Pancreas (tissue), 10 donors: ENCODE results near the gene WRNIP1. TPM values are rescaled to one million over a fixed set of nuclear protein-coding genes. Genes with fewer than 3 reads are reported as not detected.

Experiments used
- ATAC-seq, 4 donors: fragments of 200-7000 bp; cut with Tn5 transposase; one replicate each; pipeline versions ENCODE4 v1.8.0 to v1.9.1; 2020; ENCODE audit warnings: mild to moderate bottlenecking in 4 of 4, moderate library complexity in 4 of 4
- DNase-seq, 6 donors: peaks; one replicate each; pipeline ENCODE4 v3.0.0-alpha.2; 2020
- FAIRE-seq: peaks from 2 replicates; lab custom pipeline; 2012; peaks lifted over from hg19 to GRCh38; lab: Jason Lieb, UNC
- H3K27ac ChIP-seq, 4 donors: fragments of 200-600 bp; sonication (generic); 1 replicate in 3 of 4; 2 replicates in 1 of 4; pipeline versions ENCODE4 v1.5.0 to v1.8.0; 2020
- H3K27me3 ChIP-seq, 4 donors: fragments of 200-600 bp; one replicate each; pipeline ENCODE4 v1.8.0; 2021
- H3K36me3 ChIP-seq, 3 donors: fragments of 200-600 bp; sonication (generic) in 1 of 3; one replicate each; pipeline versions ENCODE4 v1.5.0 to v1.8.0; 2020 to 2021
- H3K4me1 ChIP-seq, 3 donors: fragments of 200-600 bp; one replicate each; pipeline ENCODE4 v1.8.0; 2021
- H3K4me3 ChIP-seq, 4 donors: fragments of 200-600 bp; sonication (generic) in 2 of 4; one replicate each; pipeline versions ENCODE4 v1.5.0 to v1.8.0; 2020 to 2021
- H3K9me3 ChIP-seq, 4 donors: fragments of 200-600 bp; one replicate each; pipeline ENCODE4 v1.8.0; 2021
- CTCF ChIP-seq, 4 donors: fragments of 200-600 bp; sonication (generic) in 3 of 4; IDR thresholded peaks; one replicate each; pipeline versions ENCODE4 v1.5.0 to v1.8.0; 2021; ENCODE audit warnings: antibody characterized with exemption in 4 of 4
- WGBS, 2 donors: extraction: QIAGEN DNeasy Blood & Tissue Kit; methylation state at CpG; one replicate each; pipeline ENCODE4 v1.1.7; 2013; 5-methylcytosine and 5-hydroxymethylcytosine counted together
- intact Hi-C, 3 donors: fragments of 100-400 bp; cut with DNase I; formaldehyde crosslinking; loops; one replicate each; pipeline versions ENCODE4 v1.11.1 to v1.14.2; 2022
- polyA plus RNA-seq, 2 donors: library from polyadenylated mRNA; stranded (reverse); fragments of 200-250 nt; gene quantifications; one replicate each; pipeline ENCODE4 v1.2.3, GENCODE V29; 2013
- total RNA-seq, 6 donors: library from RNA; stranded (reverse); fragmentation: NEBNext Ultra II Directional in 4 of 6; extraction: Animal tissue kit (Norgen Biotek cat#: 25700) in 4 of 6; gene quantifications; one replicate each; pipeline versions ENCODE4 v1.2.1 to v1.2.4, GENCODE V29; 2021 to 2023
- donor health status: healthy with polysubstance abuse.
- donor health status: DM: no; HTN: no; CAD: no; lungs with moderate emphysema.
- donor health status: DM: no; HTN: no; CAD: no.
- donor health status: control.
- donor health status: control.
- donor health status: Bipolar disorder and iron deficiency.
- donor health status: DM: yes; HTN: yes; CAD: no.
- donor health status: DM: no; HTN: no; CAD: no.
- donor health status: DM: no; HTN: no; CAD: no.
- donor health status: DM: yes; HTN: yes; CAD: no.

WRNIP1 gene
- total and polyA plus RNA-seq, 8 donors = 19.2 to 45.7 (median 23.8) TPM

DNA sequence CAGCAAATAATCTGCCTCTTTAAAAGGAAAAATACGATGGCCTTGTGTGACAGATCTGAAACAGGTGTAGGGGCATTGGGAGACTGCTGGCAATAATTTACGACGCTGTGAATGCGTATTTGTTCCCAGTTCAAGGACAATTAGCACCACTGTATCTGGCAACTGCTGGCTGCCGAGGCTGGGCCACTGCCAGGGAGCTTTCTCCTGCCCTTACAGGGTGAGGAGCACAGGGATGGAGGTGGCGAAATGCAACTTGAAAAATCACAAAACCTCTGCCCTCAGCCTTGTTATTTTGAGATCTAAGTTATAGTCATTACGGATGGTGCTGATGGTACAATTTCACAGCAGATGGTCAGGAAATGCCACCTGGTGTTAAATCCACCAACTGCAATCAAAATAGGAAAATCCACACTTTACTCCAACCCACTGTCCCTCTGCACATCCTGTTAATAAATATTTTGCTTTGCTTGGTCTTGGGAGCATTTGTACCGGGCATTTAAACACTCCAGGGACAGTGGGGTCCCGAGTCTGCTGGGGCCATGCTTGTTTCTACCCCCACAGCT is 20.9 kb upstream of the WRNIP1 start:
- TF ChIP-seq CTCF (IDR thresholded peaks at IDR 0.05) = peak in 2 of 4 donors; percentile 9 to 11
- Histone ChIP-seq H3K27me3 (no peaks in the 10 kb centered on the region), H3K9me3 (no peaks in the 10 kb centered on the region), H3K36me3 (no peaks in the 10 kb centered on the region), H3K27ac (peak overlapping the region; percentile 44 to 74 (median 64)), H3K4me3 (peak overlapping the region in 1 of 4 donors; percentile 17), H3K4me1 (peaks cover 7 to 20% (median 17%) of the 10 kb centered on the region in 3 donors)
- intact Hi-C loops = no loop called here
- WGBS, 2 donors = 15% methylated on average over 9 of the region's 9 CpGs
- peak; percentile 68 to 91 (median 79) for DNase-seq
- peak; percentile 81 to 91 (median 86) for ATAC-seq
- FAIRE-seq = no peak

DNA sequence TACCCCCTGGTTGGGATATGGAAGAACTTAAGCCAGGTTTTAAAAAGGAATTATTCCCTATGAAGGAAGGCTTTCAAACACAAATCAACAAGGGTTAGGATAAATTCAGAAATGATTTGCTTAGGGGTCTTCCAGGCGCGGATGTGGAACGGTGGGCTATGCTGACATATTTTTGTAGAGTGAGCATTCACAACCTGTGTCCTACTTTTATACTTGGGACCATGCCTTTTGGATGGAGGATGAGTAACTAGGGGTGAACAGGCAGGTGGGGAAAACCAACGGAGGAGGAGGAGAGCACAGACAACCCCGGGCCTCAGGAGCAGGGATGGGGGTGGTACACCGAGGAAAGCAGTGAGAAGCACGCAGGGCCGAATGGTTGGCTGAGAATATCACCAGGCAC is 20.4 kb upstream of the WRNIP1 start:
- DNase-seq (no peak), ATAC-seq (no peak), FAIRE-seq (no peak)
- no peaks in the 10 kb centered on the region for H3K36me3 ChIP-seq
- intact Hi-C loops = no loop called here
- no peaks in the 10 kb centered on the region for H3K9me3 ChIP-seq
- peak overlapping the region; percentile 33 to 74 (median 59) for H3K27ac ChIP-seq
- H3K4me3 ChIP-seq = no peak overlapping the region
- H3K27me3 ChIP-seq = no peaks in the 10 kb centered on the region
- WGBS, 2 donors = 86 to 90% methylated on average over 8 of the region's 8 CpGs
- TF ChIP-seq CTCF (IDR thresholded peaks at IDR 0.05) = no peak
- peaks cover 7 to 20% (median 17%) of the 10 kb centered on the region in 3 donors for H3K4me1 ChIP-seq

DNA sequence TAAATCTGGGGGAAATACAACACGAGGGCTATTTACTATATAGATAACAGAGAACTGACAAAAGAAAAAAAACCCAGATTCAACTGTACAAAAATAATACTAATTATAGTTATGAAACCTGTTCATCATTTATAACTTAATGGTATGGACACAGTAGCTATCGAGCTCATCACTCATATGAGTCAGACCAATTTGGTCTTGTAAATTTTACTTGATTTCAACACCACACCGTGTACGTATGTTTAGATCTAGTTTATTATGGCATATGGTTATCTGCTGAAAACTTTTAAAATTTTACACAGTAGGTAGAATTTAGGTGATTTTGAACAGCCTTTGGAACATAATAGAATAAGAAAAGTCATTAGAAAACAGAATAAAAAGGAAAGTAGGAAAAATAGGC is 19.9 kb upstream of the WRNIP1 start:
- intact Hi-C loops = no loop called here
- Histone ChIP-seq H3K4me1 (peaks cover 7 to 23% (median 21%) of the 10 kb centered on the region in 3 donors), H3K27ac (no peak overlapping the region), H3K4me3 (no peak overlapping the region), H3K36me3 (no peaks in the 10 kb centered on the region), H3K9me3 (no peaks in the 10 kb centered on the region), H3K27me3 (no peaks in the 10 kb centered on the region)
- no peak for ATAC-seq
- 79 to 87% methylated on average over 4 of the region's 4 CpGs for WGBS, 2 donors
- no peak for TF ChIP-seq CTCF (IDR thresholded peaks at IDR 0.05)
- no peak for DNase-seq
- FAIRE-seq = no peak

- intact Hi-C loops = no loop called here
- no peak for TF ChIP-seq CTCF (IDR thresholded peaks at IDR 0.05)
- no peak overlapping the region for H3K4me3 ChIP-seq
- H3K36me3 ChIP-seq = no peaks in the 10 kb centered on the region
- DNase-seq (no peak), ATAC-seq (no peak), FAIRE-seq (no peak)
- H3K27me3 ChIP-seq = no peaks in the 10 kb centered on the region
- peaks cover 7 to 24% (median 22%) of the 10 kb centered on the region in 3 donors for H3K4me1 ChIP-seq
- no peaks in the 10 kb centered on the region for H3K9me3 ChIP-seq
- 72 to 77% methylated on average over 7 of the region's 7 CpGs for WGBS, 2 donors
- no peak overlapping the region for H3K27ac ChIP-seq
These were observed 18.6 kb upstream of the WRNIP1 start for GRCh38 chr6:2746557-2747061.

DNA sequence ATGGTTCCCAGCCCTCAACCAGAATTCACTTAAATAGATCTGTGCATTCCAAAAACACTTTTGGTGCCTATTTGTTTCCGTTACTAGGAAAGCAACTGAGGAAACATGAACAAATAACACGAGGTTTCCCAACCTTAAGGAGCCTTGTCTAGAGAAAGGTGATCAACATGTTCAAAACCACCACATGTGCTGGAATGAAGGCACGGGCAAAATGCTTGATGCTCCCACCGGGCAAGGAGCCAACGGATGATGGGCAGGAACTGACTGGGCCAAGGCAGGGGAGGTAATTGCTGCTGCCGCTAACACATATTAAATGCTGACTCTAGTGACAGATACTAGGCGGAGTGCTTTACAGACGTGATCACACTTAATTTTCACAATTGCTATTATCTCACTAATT is 17.0 kb upstream of the WRNIP1 start:
- H3K4me1 ChIP-seq = peaks cover 7 to 20% (median 18%) of the 10 kb centered on the region in 3 donors
- FAIRE-seq (no peak), DNase-seq (no peak), ATAC-seq (no peak)
- no peaks in the 10 kb centered on the region for H3K27me3 ChIP-seq
- no peaks in the 10 kb centered on the region for H3K36me3 ChIP-seq
- intact Hi-C loops = no loop called here
- 77% methylated on average over 8 of the region's 8 CpGs for WGBS, 2 donors
- no peaks in the 10 kb centered on the region for H3K9me3 ChIP-seq
- no peak overlapping the region for H3K4me3 ChIP-seq
- no peak for TF ChIP-seq CTCF (IDR thresholded peaks at IDR 0.05)
- H3K27ac ChIP-seq = no peak overlapping the region
